ENCODE measurements around the gene CERK. TPM values are rescaled to one million over a fixed set of nuclear protein-coding genes. Genes with fewer than 3 reads are reported as not detected.

CERK gene
- total RNA-seq, 1 experiment from 2014 or later, result 24.9 TPM

GRCh38 chr22:46678785-46679700 lies 59.0 kb downstream of the CERK start:
- H3K36me3 ChIP-seq (ENCODE audit: low read depth), result 0 out of 2 replicates have a peak, but pooled peaks cover 3% of the 10 kb centered on the region
- ChIA-PET CTCF (no interaction called here), POLR2A (ENCODE audit: unreplicated experiment) (no interaction called here)
- H3K27ac ChIP-seq, result no peak overlapping the region
- no peaks in the 10 kb centered on the region for H3K27me3 ChIP-seq (ENCODE audit: insufficient read depth, low read depth)
- no peak for TF ChIP-seq EZH2 (IDR thresholded peaks at IDR 0.05; ENCODE audit: low read depth)
- TF ChIP-seq CTCF (conservative IDR thresholded peaks at IDR 0.05), result no peak
- BruUV-seq (replicated peaks), result no TSS peak
- H4K20me1 ChIP-seq (ENCODE audit: insufficient read depth), result 0 out of 2 replicates have a peak, but pooled peaks cover 3% of the 10 kb centered on the region
- H3K4me1 ChIP-seq (replicated peaks; ENCODE audit: insufficient read depth), result no peaks in the 10 kb centered on the region
- no peak overlapping the region for H3K4me3 ChIP-seq
- H3K79me2 ChIP-seq (ENCODE audit: low read depth), result no peaks in the 10 kb centered on the region
- peaks cover 25% of the 10 kb centered on the region for H3F3A ChIP-seq (ENCODE audit: insufficient read depth, low read depth)
- H2AFZ ChIP-seq, result no peak overlapping the region
- intact Hi-C loops (cut with micrococcal nuclease; ENCODE audit: unreplicated experiment), result no loop called here
- DNase-seq, result no peak
- no peaks in the 10 kb centered on the region for H3K9me2 ChIP-seq (ENCODE audit: insufficient read depth)
- H3K9me3 ChIP-seq (ENCODE audit: insufficient read depth, low read depth), result no peaks in the 10 kb centered on the region
- no peak overlapping the region for H3K4me2 ChIP-seq

- Histone ChIP-seq H3K4me2 (no peak overlapping the region), H3K27ac (no peak overlapping the region), H3K79me2 (ENCODE audit: low read depth) (no peaks in the 10 kb centered on the region), H3K27me3 (ENCODE audit: insufficient read depth, low read depth) (no peaks in the 10 kb centered on the region), H3K36me3 (ENCODE audit: low read depth) (0 out of 2 replicates have a peak, but pooled peaks cover 3% of the 10 kb centered on the region), H2AFZ (no peak overlapping the region), H3K9me2 (ENCODE audit: insufficient read depth) (no peaks in the 10 kb centered on the region), H3K9me3 (ENCODE audit: insufficient read depth, low read depth) (no peaks in the 10 kb centered on the region), H3F3A (ENCODE audit: insufficient read depth, low read depth) (peaks cover 17% of the 10 kb centered on the region; the same call in 1 of the 2 replicates), H3K4me3 (no peak overlapping the region), H4K20me1 (ENCODE audit: insufficient read depth) (0 out of 2 replicates have a peak, but pooled peaks cover 3% of the 10 kb centered on the region), H3K4me1 (replicated peaks; ENCODE audit: insufficient read depth) (no peaks in the 10 kb centered on the region)
- POLR2A ChIA-PET (ENCODE audit: unreplicated experiment), result no interaction called here
- no peak for DNase-seq
- TF ChIP-seq EZH2 (IDR thresholded peaks at IDR 0.05; ENCODE audit: low read depth) (no peak), CTCF (conservative IDR thresholded peaks at IDR 0.05) (no peak)
- CTCF ChIA-PET, result no interaction called here
- intact Hi-C loops (cut with micrococcal nuclease; ENCODE audit: unreplicated experiment), result no loop called here
- no TSS peak for BruUV-seq (replicated peaks)
Observed at GRCh38 chr22:46678003-46678657, 59.9 kb downstream of the CERK start.

GRCh38 chr22:46677323-46678002 lies 60.6 kb downstream of the CERK start:
- Histone ChIP-seq H3K9me2 (ENCODE audit: insufficient read depth) (no peaks in the 10 kb centered on the region), H3F3A (ENCODE audit: insufficient read depth, low read depth) (peaks cover 10% of the 10 kb centered on the region; the same call in 1 of the 2 replicates), H3K4me2 (no peak overlapping the region), H3K4me1 (replicated peaks; ENCODE audit: insufficient read depth) (no peaks in the 10 kb centered on the region), H3K36me3 (ENCODE audit: low read depth) (0 out of 2 replicates have a peak, but pooled peaks cover 3% of the 10 kb centered on the region), H3K27me3 (ENCODE audit: insufficient read depth, low read depth) (no peaks in the 10 kb centered on the region), H3K27ac (no peak overlapping the region), H2AFZ (no peak overlapping the region), H4K20me1 (ENCODE audit: insufficient read depth) (0 out of 2 replicates have a peak, but pooled peaks cover under 1% of the 10 kb centered on the region), H3K79me2 (ENCODE audit: low read depth) (no peaks in the 10 kb centered on the region), H3K4me3 (no peak overlapping the region), H3K9me3 (ENCODE audit: insufficient read depth, low read depth) (no peaks in the 10 kb centered on the region)
- TF ChIP-seq CTCF (conservative IDR thresholded peaks at IDR 0.05) (no peak), EZH2 (IDR thresholded peaks at IDR 0.05; ENCODE audit: low read depth) (no peak)
- ChIA-PET CTCF (no interaction called here), POLR2A (ENCODE audit: unreplicated experiment) (interaction anchor here (0.6 kb wide), 1 partner anchor 1358 kb away, joined by 6 read pairs; no protein-coding TSS in a partner anchor)
- intact Hi-C loops (cut with micrococcal nuclease; ENCODE audit: unreplicated experiment), result no loop called here
- no TSS peak for BruUV-seq (replicated peaks)
- no peak for DNase-seq

Measured in PC-9 (cell line).